NCI-H1048 (cell line): Measurements from ENCODE around the gene TENT4A.

Source experiments
- DNase-seq: peaks from one replicate; lab custom pipeline; 2025; lab: John Stamatoyannopoulos, UW

The TENT4A gene

DNA sequence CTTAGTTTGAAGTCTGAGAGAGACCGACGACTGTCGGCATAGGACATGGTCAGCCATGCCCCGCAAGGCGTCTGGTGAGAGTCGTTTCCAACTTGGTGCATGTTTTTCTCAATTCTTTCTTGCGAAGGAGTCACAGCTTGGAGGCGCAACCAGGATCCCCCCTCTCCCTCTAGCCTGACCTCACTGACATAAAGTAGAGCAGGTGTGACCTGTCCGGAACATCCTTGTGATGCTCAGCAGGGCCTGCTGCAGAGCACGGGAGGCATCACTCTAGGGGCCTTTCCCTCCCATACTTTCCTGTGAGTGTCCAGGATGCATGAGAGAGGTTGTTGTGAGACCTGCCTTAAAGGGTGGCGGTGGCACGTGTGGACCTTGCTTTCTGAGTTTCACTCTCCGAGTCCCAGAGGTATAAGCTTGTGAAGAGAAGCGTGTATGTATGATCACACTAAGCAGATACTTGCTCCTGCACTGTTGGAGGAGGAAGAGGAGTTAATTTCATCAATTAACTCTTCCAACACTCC is 5.0 kb downstream of the TENT4A start:
- DNase-seq = no peak

DNA sequence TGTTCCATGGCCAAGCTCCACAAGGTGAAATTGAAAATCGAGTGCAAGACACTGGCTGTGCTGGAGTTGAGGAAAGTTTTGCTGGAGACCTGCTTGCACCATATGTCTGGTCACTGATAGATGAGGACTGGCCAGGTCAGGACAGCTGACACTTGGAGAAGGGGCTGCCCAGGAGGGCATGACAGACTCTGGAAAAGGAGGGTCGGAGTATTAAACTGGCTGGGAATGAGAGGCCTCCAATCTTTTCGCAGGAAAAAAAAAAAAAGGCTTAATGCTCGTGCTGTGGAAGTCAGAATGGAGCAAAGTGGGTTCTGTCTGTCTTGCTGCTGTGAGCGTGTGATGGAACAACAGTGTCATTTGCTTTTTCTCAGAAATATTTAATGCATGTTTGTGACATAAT is 5.5 kb downstream of the TENT4A start:
- no peak for DNase-seq

DNA sequence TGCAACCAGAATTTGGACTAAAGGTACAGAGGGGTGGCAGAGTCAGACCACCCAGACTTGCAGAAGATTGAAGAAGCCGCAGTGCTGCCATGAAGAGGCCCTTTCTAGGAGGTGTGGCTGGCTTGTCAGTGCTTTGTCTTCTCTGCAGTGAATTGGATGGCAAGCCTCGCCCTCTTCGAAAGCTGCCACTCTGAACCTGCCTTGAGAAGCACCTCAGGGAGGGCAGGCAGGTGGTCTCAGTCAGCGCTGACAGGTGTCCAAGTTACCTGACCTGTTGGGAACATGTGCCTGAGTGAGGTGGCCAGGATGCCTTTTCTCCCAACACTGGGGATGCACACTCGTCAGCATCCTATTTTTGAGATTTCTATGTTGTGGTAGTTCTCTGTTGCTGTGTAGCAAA is 6.2 kb downstream of the TENT4A start:
- no peak for DNase-seq

DNA sequence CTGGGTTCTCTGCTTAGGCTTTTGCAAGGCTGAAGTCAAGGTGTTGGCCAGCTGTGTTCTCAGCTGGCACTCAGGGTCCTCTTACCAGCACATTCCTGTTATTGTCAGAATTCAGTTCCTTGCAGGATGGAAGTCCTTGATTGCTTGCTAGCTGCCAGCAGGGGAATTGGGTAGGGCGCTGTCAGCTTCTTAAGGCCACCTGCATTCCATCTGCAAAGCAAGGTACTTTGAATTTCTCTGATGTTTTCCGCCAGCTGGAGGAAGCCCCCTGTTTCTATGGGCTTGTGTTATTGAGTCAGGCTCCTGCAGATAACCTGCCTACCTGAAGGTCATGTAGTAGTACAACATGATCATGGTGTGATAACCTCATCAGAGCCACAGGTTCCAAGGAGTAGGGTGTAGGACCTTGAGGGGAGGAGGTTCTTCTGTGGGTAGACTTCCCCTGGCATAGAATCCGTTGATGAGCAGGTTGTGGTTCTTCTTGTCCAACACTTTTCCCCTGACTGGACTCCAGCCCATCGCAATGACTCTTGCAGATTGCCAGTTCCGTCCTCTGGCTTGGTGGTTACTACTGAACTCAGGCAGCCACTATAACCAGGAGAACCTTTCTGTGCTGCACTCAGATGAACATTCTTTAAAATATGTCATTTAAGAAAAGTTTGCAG is 6.8 kb downstream of the TENT4A start:
- DNase-seq = no peak

DNA sequence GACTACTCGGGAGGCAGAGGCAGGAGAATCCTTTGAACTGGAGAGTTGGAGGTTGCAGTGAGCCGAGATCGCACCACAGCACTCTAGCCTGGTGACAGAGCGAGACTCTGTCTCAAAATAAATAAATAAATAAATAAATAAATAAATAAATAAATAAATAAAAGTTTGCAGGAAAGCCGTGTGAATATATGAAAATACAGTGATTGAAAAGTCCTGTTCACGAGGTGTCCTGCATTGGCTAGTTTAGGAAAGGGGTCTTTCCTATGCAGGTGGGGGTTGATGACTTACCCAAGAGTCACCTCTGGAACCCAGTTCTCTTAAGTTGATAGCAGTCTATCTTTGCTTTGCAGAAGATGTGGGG is 7.3 kb downstream of the TENT4A start:
- no peak for DNase-seq

DNA sequence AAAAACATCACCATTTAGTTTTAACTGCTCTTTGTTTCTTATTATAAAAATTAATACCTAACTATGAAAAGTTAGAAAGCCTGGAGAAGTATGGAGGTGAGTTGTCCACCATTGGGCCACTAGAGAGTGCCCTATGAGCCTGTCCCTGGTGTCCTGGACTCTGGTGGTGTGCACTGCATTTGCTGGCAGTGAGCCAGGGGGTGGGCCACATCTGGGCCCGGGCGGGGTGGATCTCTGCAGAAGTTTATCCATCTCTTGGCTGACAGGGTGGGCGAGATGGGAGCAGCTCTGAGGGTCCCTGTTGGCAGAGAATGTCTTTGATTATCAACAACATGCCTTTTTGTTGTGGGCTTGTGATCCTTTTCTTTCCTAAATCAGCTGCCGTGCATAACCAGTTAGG is 8.2 kb downstream of the TENT4A start:
- DNase-seq = no peak

DNA sequence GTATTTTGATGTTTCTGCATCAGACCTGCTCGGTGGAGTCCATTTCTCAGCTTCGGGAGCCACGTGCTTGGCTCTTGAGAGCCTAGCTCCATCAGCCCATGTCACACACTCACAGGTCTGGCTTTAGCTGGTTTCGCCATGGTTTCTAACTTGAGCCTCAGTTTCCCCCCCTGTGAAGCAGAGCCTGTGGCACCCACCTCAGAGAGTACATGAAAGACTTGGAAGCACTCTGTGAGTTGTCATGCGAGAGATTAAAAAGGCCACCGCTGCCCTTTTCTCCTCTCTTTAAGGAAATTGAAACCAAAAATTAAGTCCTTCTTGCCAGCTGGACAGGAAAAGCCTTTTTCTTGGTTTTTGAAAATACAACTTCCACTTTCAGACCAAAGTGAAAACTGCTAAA is 8.8 kb downstream of the TENT4A start:
- no peak for DNase-seq

DNA sequence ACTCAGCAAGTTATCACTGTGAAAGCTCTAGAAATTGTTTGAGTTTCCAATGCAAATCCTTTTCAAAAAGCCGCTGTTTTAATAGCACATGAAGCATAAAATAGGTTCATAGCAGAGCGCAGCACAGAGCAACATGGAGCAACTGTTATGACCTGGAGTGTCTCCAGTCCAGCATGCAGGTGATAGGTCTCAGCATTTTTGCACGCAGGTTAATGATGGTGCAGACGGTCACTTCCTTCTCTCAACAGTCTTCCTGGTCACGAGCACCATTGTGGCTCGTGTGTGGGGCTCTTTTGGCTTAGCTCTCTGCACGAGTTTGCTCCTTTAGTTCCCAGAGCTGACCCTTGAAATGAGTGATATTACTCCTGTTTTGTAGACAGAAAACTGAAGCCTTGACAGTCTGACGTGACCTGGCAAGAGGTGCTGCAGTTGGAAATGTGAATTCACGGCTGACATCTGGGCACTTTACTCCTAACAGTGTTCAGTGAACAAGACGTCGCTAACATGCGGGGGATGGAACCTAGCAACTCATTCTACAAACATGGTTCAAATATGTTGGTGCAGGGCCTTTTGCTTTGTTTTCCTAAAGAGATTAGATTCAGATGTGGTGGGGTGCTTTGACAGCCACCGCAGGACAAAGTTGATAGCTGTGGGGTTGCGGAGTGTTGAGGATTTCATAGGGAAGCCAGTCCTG is 10.0 kb downstream of the TENT4A start:
- DNase-seq = no peak

DNA sequence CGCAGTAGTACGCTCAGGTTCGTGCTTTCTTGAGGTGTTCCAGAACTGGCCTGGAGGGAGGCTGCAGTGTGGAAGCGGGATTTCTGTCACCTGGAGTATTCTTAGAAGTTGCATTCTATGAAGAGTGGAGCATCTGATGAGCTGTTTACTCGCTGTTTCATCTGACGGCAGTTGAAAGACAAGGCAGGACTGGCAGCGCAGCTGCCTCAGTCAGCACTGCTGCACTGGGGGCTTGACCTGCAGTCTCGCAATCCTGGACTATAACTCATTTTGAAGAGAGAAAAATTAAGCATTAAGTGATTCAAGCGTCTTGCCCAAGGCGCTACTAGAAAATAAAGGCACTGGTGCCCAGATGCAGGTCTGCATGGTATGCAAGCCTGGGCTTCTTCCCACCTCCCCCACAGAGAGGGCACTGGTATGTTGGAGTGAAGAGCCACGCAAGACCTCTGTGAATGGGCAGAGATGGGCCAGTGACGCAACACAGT is 10.6 kb downstream of the TENT4A start:
- DNase-seq = no peak

DNA sequence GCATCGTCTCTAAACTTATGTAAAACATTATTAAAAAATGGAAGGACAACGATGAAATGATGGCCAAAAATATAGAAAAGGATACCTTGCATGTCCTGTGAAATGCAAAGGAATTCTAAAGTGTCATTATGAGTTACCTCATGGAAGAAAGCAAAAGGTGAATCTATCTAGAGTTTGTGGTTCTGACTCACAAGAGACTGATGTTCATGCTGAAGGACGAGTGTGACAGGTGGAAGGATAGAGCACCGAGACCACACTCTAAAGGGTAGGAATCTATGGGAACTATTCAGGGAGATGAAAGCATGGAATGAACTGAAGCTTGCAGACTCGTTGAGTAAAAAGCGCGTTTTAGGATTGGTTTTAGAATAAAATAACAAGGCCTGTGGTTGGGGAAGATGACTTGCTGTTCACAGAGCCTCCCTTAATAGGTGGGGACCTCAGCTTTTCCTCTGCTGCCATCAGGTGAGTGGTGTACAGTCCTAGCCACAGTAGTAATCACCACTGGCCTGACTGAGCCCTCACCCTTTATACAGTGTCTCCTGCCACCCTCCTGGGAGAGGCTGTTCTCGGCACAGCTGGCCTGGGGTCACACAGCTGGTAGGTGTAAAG is 11.2 kb downstream of the TENT4A start:
- DNase-seq = no peak

DNA sequence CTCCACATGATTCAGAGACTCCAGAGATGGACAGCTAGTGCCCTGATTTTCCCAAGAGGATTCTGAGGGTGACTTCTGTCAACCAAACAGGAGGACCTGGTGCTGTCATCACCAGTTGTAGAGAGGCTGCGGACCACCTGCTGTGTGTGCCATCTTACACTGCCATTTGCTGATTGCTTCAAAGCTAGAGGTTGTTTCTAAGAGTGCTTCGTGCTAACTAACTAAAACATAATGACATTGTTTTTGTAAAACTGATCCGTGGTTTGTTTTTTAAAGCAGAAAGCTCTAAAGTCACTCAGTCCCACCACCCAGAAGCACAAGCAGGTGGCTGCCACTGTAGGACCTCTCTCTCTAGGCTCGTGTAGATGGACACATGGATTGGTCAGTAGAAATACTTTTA is 12.2 kb downstream of the TENT4A start:
- no peak for DNase-seq

DNA sequence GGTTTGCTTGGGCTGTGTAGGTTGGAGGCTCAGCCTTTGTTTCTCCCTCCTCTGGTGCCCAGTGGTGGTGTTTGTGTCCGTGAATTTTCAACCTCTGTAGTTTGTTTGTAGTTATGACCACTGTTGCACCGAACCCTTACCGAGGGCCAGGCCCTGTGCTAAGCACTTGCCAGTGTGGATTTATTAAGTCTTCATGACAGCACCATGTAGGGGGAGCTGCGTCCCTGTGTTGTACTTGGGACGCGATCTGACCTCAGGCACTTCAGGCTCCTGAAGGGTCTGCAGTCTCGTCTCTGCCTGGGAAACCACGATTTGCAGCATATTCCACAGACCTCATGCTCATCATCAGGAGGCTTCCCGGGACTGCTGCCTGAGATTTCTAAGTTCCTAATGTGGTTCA is 12.8 kb downstream of the TENT4A start:
- DNase-seq = no peak

DNA sequence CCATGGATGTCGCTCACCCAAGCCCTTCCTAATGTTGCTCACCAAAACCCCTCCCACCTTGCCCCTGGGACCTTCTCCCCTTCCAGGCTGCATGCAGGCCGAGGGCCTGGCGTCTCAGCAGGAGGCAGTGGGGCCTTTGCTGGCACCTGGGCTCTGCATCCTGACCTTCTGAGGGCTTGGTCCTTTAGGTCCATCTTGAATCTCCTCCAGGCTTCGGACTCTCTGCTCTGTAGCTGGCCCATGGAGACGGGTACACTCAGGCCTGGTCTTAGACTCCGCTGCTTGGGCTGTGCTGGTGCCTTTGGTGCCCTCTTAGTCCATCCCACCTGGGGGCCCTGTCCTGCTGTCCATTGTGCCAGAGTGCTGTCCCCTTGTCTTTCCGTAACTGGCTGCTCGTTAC is 14.0 kb downstream of the TENT4A start:
- DNase-seq = no peak

DNA sequence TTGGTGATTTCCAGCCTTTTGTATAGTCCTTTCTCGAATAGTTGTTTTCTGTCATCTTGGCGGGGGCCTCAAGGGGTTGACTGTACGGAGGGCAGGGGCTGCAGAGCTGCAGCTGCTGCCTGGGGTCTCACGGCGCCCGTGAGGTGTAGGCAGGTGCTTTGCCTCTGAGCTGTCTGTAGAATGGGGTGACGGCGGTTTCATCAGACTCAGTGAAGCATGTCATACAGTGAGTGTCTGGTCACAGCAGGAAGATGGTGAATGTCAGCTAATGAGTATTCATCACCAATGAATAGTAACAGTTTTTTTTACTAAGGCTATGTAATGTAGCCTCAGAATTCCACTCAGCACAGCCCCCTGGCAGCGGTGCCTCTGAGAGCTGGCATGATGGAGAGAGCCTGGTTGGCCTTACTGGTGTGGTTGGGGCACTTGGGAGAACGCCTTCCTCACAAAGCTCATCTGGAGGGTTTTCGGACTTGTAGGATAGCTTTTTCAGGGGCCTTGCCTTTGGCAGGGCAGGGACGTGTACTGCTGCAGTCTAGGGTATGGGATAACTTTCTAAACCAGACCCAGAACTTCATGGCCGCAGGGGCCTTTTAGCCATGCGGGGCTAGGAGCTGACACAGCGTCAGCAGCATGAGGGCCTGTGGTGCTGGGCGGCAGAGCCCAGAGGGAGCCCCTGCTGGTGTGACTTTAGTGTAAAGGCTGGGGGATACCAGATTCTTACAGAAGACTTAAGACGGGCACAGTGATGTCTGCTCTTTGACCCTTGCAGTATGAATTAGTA is 15.0 kb downstream of the TENT4A start:
- no peak for DNase-seq

DNA sequence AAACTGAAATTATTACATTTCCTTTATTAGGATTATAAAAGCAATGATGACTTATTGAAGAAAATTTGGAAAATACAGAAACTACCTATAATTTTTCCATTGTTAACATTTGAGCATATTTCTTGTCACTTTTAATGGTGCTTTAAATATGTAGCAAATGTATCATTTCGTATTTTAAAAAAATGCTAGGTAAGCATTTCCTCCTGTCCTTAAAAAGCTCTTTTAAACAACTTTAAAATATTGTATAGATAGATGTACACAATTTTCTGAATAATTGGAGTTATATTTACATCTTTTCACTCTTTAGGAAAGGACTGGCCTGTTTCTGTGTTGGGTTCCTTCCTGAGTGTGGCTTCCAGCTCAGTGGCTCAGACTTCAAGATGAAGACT is 15.6 kb downstream of the TENT4A start:
- no peak for DNase-seq

DNA sequence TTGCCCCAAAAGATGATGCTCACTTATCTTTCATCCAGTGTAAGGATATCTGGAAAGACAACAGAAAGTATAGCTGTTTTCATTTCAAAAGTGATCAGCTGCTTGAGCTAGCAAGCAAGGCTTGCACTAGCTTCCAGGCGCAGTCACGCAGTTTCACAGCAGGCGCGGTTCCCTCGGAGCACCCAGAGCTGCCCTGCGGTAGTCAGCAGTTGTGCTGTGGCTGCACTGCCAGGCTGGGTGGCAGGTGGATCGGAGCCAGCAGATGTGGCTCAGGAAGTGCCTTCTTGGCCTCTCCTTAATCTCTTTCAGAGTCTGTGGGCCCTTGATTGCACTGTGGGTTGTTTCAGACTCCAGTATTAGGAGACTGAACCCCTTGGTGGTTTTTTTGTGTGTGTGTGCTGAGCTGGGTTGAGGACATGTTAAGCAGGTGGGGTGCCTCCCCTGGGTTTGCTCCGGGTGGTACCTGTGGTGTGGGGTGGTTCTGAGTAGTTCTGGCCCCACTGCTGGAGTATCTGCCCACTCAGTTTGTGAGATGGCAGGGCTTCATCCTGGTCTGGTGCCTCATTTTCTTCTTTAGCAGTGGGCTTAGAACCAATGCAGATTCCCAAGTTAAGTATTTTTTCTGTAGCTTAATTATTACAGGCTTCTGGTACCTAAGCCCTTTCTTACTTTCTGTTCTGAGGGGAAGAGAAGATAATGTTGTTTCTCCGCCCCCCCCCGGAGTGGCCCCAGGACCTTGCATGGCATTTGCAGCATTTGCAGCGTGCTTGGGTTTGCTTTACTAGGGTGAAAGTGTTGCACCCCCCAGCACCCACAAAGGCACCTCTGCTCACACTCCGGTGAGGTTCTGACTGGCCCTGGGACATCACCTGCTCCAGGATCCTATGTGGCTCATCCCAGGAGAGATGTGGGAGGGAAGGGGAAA is 16.4 kb downstream of the TENT4A start:
- no peak for DNase-seq

DNA sequence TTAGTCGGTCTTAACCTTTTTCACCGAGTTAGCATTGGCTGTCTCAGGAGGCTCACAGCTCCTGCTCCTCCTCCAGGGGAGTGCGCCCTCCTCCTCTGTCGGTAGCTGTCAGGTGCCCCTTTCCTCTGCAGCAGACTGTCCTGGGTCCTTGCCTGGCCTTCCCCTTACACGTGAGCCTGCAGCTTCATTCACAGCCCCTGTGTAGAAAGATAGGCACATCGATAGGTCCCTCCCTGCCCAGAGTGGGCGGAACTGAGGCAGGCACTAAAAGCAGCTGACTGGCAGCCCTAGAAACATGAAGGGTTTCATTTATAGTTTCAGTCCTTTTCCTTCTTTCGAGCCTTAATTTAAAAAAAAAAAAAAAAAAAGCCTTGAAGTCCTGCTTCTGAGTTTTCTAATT is 17.2 kb downstream of the TENT4A start:
- DNase-seq = no peak

DNA sequence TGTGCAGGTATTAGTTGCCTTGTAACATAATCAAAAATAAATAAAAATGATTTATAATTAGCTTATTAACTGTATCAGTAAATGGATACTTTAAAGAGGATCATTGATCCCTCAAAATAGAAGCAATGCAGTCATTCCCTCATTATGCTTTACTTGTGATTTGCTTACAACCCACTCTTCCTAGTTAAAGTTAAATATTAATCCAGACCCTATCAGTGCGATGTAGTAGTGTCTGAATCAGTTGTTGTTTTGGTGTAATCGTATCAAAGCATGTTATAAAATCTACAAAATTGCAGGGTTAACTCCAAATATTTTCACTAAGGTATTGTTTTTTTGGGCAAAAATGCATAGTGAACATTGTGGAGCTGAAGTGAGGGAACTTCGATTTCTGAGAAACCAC is 17.6 kb downstream of the TENT4A start:
- no peak for DNase-seq

DNA sequence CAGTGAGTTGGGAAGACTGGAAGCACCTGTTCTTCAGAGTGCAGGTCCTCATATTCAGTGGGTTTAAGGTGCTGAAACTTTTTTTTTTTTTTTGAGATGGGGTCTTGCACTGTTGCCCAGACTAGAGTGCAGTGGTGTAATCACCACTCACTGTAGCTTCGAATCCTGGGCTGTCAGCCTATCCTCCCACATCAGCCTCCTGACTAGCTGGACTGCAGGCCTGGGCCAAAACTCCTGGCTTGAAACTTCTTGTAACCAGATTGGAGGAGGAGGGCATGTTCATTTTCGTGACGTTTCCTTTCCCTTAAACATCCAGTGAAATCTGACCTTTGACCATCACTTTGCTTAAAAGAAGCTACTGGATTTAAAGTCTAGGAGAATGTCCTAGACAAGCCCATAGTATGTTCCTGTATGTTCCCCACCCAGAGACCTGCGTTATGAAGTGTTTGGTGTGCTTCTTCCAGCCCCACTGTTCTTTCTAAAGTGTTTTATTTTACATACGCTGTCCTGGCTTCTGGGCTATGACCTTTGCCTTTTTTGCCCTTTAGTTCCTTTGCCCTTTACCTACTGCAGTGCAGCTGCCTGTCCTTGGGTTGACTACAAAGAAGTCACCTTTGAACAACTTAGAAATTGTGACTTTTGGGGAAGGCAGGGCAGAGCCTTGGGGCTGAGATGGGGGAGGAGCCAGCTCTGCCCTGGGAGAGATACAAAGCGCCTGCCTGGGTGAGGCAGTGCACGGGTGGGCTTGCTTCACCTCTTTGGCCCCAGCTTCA is 18.4 kb downstream of the TENT4A start:
- no peak for DNase-seq

DNA sequence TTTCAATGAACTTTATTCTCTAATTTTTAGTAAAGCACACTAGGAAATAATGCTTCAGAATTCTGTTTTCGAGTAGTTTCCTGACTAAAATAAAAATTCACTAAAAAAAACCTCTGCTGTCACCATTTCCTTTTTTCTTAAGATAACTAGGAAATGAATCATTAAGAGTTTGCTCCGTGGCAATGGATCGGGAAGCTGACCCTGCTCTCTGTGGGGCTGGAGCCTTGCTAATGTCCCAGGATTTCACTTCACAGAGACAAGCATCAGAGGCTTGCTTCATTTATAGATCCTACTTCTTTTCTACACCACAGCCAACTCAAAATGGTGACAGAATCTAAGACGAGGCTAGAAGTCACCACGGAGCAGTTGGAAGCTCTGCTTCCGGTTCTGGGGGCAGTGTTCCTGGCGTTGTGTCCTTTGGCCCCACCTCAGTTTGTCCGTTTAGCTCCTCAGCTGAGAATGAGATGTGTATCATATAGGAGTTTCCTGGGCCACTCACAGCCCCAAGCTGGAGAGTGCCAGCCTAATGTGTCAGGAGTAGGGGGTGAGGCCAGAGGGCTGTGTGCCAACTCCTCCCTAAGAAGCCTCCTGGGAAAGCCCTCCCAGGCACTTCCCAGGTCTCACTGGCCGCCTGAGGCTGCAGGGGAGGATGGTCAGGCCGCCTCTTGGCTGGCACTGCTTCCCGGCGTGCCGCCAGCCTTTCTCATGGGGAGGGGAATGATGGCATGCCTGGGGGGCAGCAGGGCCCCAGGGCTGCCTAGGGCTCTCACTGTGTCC is 19.6 kb downstream of the TENT4A start:
- DNase-seq = no peak
